H1 (cell line): ENCODE data around the gene RHO. TPM values are rescaled to one million over a fixed set of nuclear protein-coding genes. Genes with fewer than 3 reads are reported as not detected.

Experiments
- CTCF ChIA-PET: fragments of 300-600 bp; sonication (Branson Sonifier 250); formaldehyde crosslinking; loops from one replicate; lab custom pipeline; 2021; ENCODE audit not compliant: partially characterized antibody; lab: Charles Lee
- POLR2A ChIA-PET: fragments of 300-600 bp; sonication (Branson Sonifier 250); formaldehyde crosslinking; loops from one replicate; lab custom pipeline; 2021; ENCODE audit warnings: inconsistent platforms; ENCODE audit not compliant: partially characterized antibody; lab: Charles Lee
- DNase-seq, 2 experiments: peaks; one replicate each; pipeline versions ENCODE4 v3.0.0 to v3.0.0-alpha.2; 2010 to 2022; ENCODE audit warnings: low spot score in 2 of 2, low read depth in 1 of 2, mixed read lengths in 1 of 2
- FAIRE-seq: peaks from 2 replicates; lab custom pipeline; 2011; peaks lifted over from hg19 to GRCh38; lab: Jason Lieb, UNC
- H2AFZ ChIP-seq: 2 replicates; pipeline ENCODE4 v1.8.1; 2012; ENCODE audit warnings: low read length, inconsistent platforms
- H2AK5ac ChIP-seq: 2 replicates; pipeline ENCODE4 v1.6.1; 2013; ENCODE audit warnings: low read depth, low read length
- H2BK120ac ChIP-seq: replicated peaks from 2 replicates; pipeline ENCODE3; 2013; ENCODE audit warnings: low read depth, low read length, inconsistent platforms
- H2BK12ac ChIP-seq: 2 replicates; pipeline ENCODE4 v1.6.1; 2013; ENCODE audit warnings: low read depth, low read length
- H2BK15ac ChIP-seq: 2 replicates; pipeline ENCODE4 v1.6.1; 2013; ENCODE audit warnings: low read length
- H2BK20ac ChIP-seq: 2 replicates; pipeline ENCODE4 v1.6.1; 2013; ENCODE audit warnings: low read length
- H2BK5ac ChIP-seq: 2 replicates; pipeline ENCODE4 v1.6.1; 2013; ENCODE audit warnings: low read depth, low read length
- H3K14ac ChIP-seq: 2 replicates; pipeline ENCODE4 v1.6.1; 2013; ENCODE audit warnings: inconsistent platforms; ENCODE audit not compliant: insufficient read length
- H3K18ac ChIP-seq: 2 replicates; pipeline ENCODE4 v1.6.1; 2013; ENCODE audit warnings: low read length; ENCODE audit errors: extremely low read depth
- H3K23ac ChIP-seq: 2 replicates; pipeline ENCODE4 v1.6.1; 2013; ENCODE audit warnings: inconsistent platforms; ENCODE audit not compliant: insufficient read length
- H3K23me2 ChIP-seq: 2 replicates; pipeline ENCODE4 v1.6.1; 2013; ENCODE audit warnings: low read depth, low read length
- H3K27ac ChIP-seq: 2 replicates; pipeline ENCODE4 v1.6.1; 2011; ENCODE audit warnings: low read depth, low read length, inconsistent platforms
- H3K27me3 ChIP-seq, 4 experiments: replicated peaks in 1 of 4; 1 replicate in 1 of 4; 2 replicates in 3 of 4; pipeline versions ENCODE4 v1.6.1 to v1.8.1; 2011 to 2013; ENCODE audit warnings: low read length in 3 of 4, mild to moderate bottlenecking in 3 of 4, inconsistent platforms in 2 of 4, mixed read lengths in 2 of 4, moderate library complexity in 1 of 4; ENCODE audit not compliant: control insufficient read depth in 3 of 4, insufficient read depth in 3 of 4; ENCODE audit errors: extremely low read depth in 1 of 4
- H3K36me3 ChIP-seq, 4 experiments: 2 replicates each; pipeline versions ENCODE4 v1.6.1 to v1.8.1; 2011 to 2013; ENCODE audit warnings: mild to moderate bottlenecking in 4 of 4, low read length in 3 of 4, moderate library complexity in 2 of 4, control low read depth in 1 of 4, inconsistent platforms in 1 of 4; ENCODE audit not compliant: insufficient read depth in 4 of 4, control insufficient read depth in 2 of 4
- H3K4ac ChIP-seq: replicated peaks from 2 replicates; pipeline ENCODE3; 2013; ENCODE audit warnings: low read length, low read depth, mixed read lengths, inconsistent platforms; ENCODE audit not compliant: insufficient read length
- H3K4me1 ChIP-seq, 4 experiments: replicated peaks in 1 of 4; 1 replicate in 1 of 4; 2 replicates in 3 of 4; pipeline versions ENCODE4 v1.6.1 to v1.8.1; 2011 to 2013; ENCODE audit warnings: low read length in 3 of 4, inconsistent platforms in 2 of 4, mixed read lengths in 1 of 4; ENCODE audit not compliant: insufficient read depth in 4 of 4, control insufficient read depth in 3 of 4
- H3K4me2 ChIP-seq, 2 experiments: 2 replicates each; pipeline versions ENCODE4 v1.6.1 to v1.8.1; 2011 to 2013; ENCODE audit warnings: low read depth in 2 of 2, low read length in 2 of 2, control low read depth in 1 of 2, inconsistent platforms in 1 of 2, mild to moderate bottlenecking in 1 of 2; ENCODE audit not compliant: insufficient read depth in 1 of 2
- H3K4me3 ChIP-seq, 4 experiments: fragments of 200-600, 300-600 bp in 1 of 4; sonication (generic), shearing (Covaris generic), sonication (Bioruptor Twin) in 1 of 4; 2 replicates each; pipeline versions ENCODE4 v1.5.1 to v1.8.1; 2011 to 2016; ENCODE audit warnings: low read length in 4 of 4, low read depth in 3 of 4, control low read depth in 2 of 4, inconsistent platforms in 2 of 4, mild to moderate bottlenecking in 2 of 4, mixed read lengths in 1 of 4, moderate library complexity in 1 of 4; ENCODE audit not compliant: insufficient read depth in 2 of 4; ENCODE audit errors: extremely low read depth in 1 of 4
- H3K56ac ChIP-seq: replicated peaks from 2 replicates; pipeline ENCODE3; 2013; ENCODE audit warnings: low read depth, mild to moderate bottlenecking, mixed read lengths, low read length, inconsistent platforms; ENCODE audit not compliant: insufficient read length
- H3K79me1 ChIP-seq: 2 replicates; pipeline ENCODE4 v1.6.1; 2013; ENCODE audit warnings: low read depth, low read length, control low read depth
- H3K79me2 ChIP-seq, 2 experiments: 2 replicates each; pipeline versions ENCODE4 v1.6.1 to v1.8.1; 2012 to 2013; ENCODE audit warnings: low read length in 2 of 2, mild to moderate bottlenecking in 2 of 2, inconsistent platforms in 1 of 2; ENCODE audit not compliant: insufficient read depth in 2 of 2, control insufficient read depth in 1 of 2
- H3K9ac ChIP-seq, 4 experiments: replicated peaks in 1 of 4; 1 replicate in 1 of 4; 2 replicates in 3 of 4; pipeline versions ENCODE4 v1.6.1 to v1.8.1; 2011 to 2013; ENCODE audit warnings: low read depth in 3 of 4, low read length in 3 of 4, control low read depth in 2 of 4, mild to moderate bottlenecking in 2 of 4, moderate library complexity in 2 of 4, inconsistent platforms in 1 of 4; ENCODE audit errors: extremely low read depth in 1 of 4
- H3K9me3 ChIP-seq, 2 experiments: 2 replicates each; pipeline versions ENCODE4 v1.6.1 to v1.8.1; 2012 to 2013; ENCODE audit warnings: mild to moderate bottlenecking in 2 of 2, moderate library complexity in 2 of 2, control low read depth in 1 of 2, inconsistent platforms in 1 of 2, low read depth in 1 of 2, low read length in 1 of 2, mixed read lengths in 1 of 2; ENCODE audit not compliant: insufficient read depth in 2 of 2
- H4K20me1 ChIP-seq, 2 experiments: replicated peaks in 1 of 2; 2 replicates each; pipeline versions ENCODE3 to v1.8.1; 2011 to 2013; ENCODE audit warnings: inconsistent platforms in 2 of 2, low read length in 2 of 2, mild to moderate bottlenecking in 1 of 2; ENCODE audit not compliant: insufficient read depth in 2 of 2, control insufficient read depth in 1 of 2
- H4K5ac ChIP-seq: 2 replicates; pipeline ENCODE4 v1.6.1; 2013; ENCODE audit warnings: low read length, low read depth, mixed read lengths, inconsistent platforms; ENCODE audit not compliant: insufficient read length
- H4K8ac ChIP-seq: 2 replicates; pipeline ENCODE4 v1.8.0; 2013; ENCODE audit warnings: mild to moderate bottlenecking, moderate library complexity, low read length, inconsistent platforms; ENCODE audit not compliant: insufficient read depth; ENCODE audit errors: extremely low read depth
- H4K91ac ChIP-seq: replicated peaks from 2 replicates; pipeline ENCODE3; 2013; ENCODE audit warnings: low read length, mixed read lengths, inconsistent platforms; ENCODE audit not compliant: insufficient read length
- CBX5 ChIP-seq: fragments of 300-800, 300-1000 bp; sonication (generic); IDR thresholded peaks from 2 replicates; pipeline ENCODE4 v1.7.1; 2016; ENCODE audit warnings: antibody characterized with exemption, low read length, low read depth
- CTCF ChIP-seq, 3 experiments: IDR thresholded peaks; 1 replicate in 2 of 3; 2 replicates in 1 of 3; pipeline versions ENCODE4 v1.5.1 to v1.6.1; 2011; ENCODE audit warnings: low read length in 3 of 3, mild to moderate bottlenecking in 3 of 3, inconsistent platforms in 2 of 3, low read depth in 1 of 3, moderate library complexity in 1 of 3; ENCODE audit not compliant: insufficient read depth in 1 of 3; ENCODE audit errors: control extremely low read depth in 1 of 3
- EGR1 ChIP-seq: IDR thresholded peaks from 2 replicates; pipeline ENCODE4 v1.6.1; 2011; ENCODE audit warnings: low read depth, low read length, borderline replicate concordance
- PHF8 ChIP-seq: fragments of 200-600 bp; sonication (generic); conservative IDR thresholded peaks from 2 replicates; pipeline ENCODE4 v1.7.1; 2012; ENCODE audit warnings: low read depth, mild to moderate bottlenecking, inconsistent platforms, low read length, moderate library complexity
- SP2 ChIP-seq: IDR thresholded peaks from 2 replicates; pipeline ENCODE4 v1.6.1; 2012; ENCODE audit warnings: mild to moderate bottlenecking, low read length, inconsistent platforms
- SP4 ChIP-seq: IDR thresholded peaks from 2 replicates; pipeline ENCODE4 v1.6.1; 2012; ENCODE audit warnings: low read length, inconsistent platforms
- SRF ChIP-seq: IDR thresholded peaks from 2 replicates; pipeline ENCODE4 v1.6.1; 2011; ENCODE audit warnings: mild to moderate bottlenecking, low read depth, low read length, moderate library complexity
- USF2 ChIP-seq: IDR thresholded peaks from 2 replicates; pipeline ENCODE4 v1.6.1; 2011; ENCODE audit warnings: low read length, improper control_type of control experiment
- WGBS, 2 experiments: shearing (Covaris generic) in 1 of 2; methylation state at CpG; one replicate each; pipeline versions ENCODE4 v1.1.6 to v1.1.7; 2013 to 2015; ENCODE audit warnings: low lambda C conversion rate in 2 of 2, mixed read lengths in 2 of 2, inconsistent platforms in 1 of 2, low coverage in 1 of 2, missing lambda C conversion rate in 1 of 2; ENCODE audit not compliant: insufficient replicate concordance in 2 of 2, insufficient coverage in 1 of 2, insufficient read length in 1 of 2; ENCODE audit errors: extremely low coverage in 1 of 2, missing lambda C conversion rate in 1 of 2; 5-methylcytosine and 5-hydroxymethylcytosine counted together
- polyA plus RNA-seq, 7 experiments: library from polyadenylated mRNA; depleted of rRNA in 3 of 7; stranded (reverse) in 5 of 7; unstranded in 2 of 7; fragments of >200 nt in 5 of 7; fragments of 200-250 nt in 2 of 7; gene quantifications; 1 replicate in 5 of 7; 2 replicates in 1 of 7; 4 replicates in 1 of 7; pipeline versions ENCODE4 v1.2.1 to v1.2.3, GENCODE V29; 2011 to 2013; ENCODE audit warnings: missing spikeins in 2 of 7, mixed read lengths in 2 of 7
- total RNA-seq: library from RNA; stranded (reverse); fragmentation: NEBNext Ultra II Directional; extraction: Animal tissue kit (Norgen Biotek cat#: 25700); gene quantifications from 2 replicates; pipeline ENCODE4 v1.2.1, GENCODE V29; 2021

The RHO gene
- total and polyA plus RNA-seq, 2 of the 8 experiments (the other 6 are each of a cell fraction or from before 2014, with no cell fraction given) = not detected

- no peak for FAIRE-seq
- POLR2A ChIA-PET = interaction anchor here (0.6 to 0.9 kb wide), 4 partner anchors 10 to 88 kb away, joined by 3 to 4 read pairs (median 3); partner anchors contain the start of gene H1-8
- TF ChIP-seq SP2 = no peak
- TF ChIP-seq USF2 = no peak
- TF ChIP-seq EGR1 = no peak
- TF ChIP-seq SRF = no peak
- no peak for TF ChIP-seq SP4
- TF ChIP-seq PHF8 = no peak
- TF ChIP-seq CTCF (IDR thresholded peaks at IDR 0.05; ENCODE audit: control extremely low read depth in 1 of 3, insufficient read depth in 1 of 3, low read depth in 1 of 3, low read length in 3 of 3) = no peak
- TF ChIP-seq CBX5 = no peak
These were observed 1.9 kb downstream of the RHO start for GRCh38 chr3:129530251-129530791.

More at GRCh38 chr3:129530251-129530791, 1.9 kb downstream of the RHO start:
- Histone ChIP-seq H3K79me2 (no peaks in the 10 kb centered on the region), H3K27ac (no peak overlapping the region), H2AK5ac (peak overlapping the region; percentile 53; the same call in 1 of the 2 replicates), H4K20me1 (no peaks in the 10 kb centered on the region), H3K9ac (no peak overlapping the region), H2BK15ac (0 out of 2 replicates have a peak overlapping the region, but pooled peaks have one; percentile 36), H3K79me1 (no peaks in the 10 kb centered on the region), H2BK120ac (peak overlapping the region; percentile 88), H3K18ac (peak overlapping the region; percentile 90), H3K23me2 (peaks cover 2% of the 10 kb centered on the region; the same call in 1 of the 2 replicates), H3K4me3 (no peak overlapping the region), H3K9me3 (no peaks in the 10 kb centered on the region), H2AFZ (peak overlapping the region; percentile 49; the same call in 1 of the 2 replicates), H3K36me3 (no peaks in the 10 kb centered on the region), H3K56ac (no peak overlapping the region), H2BK5ac (peak overlapping the region; percentile 89), H3K27me3 (no peaks in the 10 kb centered on the region), H3K4ac (peak overlapping the region; percentile 83), H3K14ac (no peak overlapping the region), H4K5ac (peak overlapping the region; percentile 81), H4K8ac (no peak overlapping the region), H3K4me1 (peaks cover 3 to 21% (median 9%) of the 10 kb centered on the region in 4 experiments), H3K23ac (no peak overlapping the region), H2BK12ac (peak overlapping the region; percentile 92), H3K4me2 (peak overlapping the region; percentile 16 to 25; a peak in 3 of 4 replicates), H4K91ac (peak overlapping the region; percentile 98), H2BK20ac (peak overlapping the region; percentile 91; the same call in 1 of the 2 replicates)
- WGBS, 2 experiments = 41% methylated on average over 6 of the region's 6 CpGs; no CpG with 5 or more reads in 1 of the 2 experiments
- CTCF ChIA-PET = interaction anchor here (0.8 to 2.5 kb wide), 5 partner anchors 9 to 47 kb away, joined by 3 to 7 read pairs (median 5); no protein-coding TSS in a partner anchor
- peak; percentile 17 to 57 for DNase-seq
